Measurements from ENCODE around the gene NUDT8. TPM values are rescaled to one million over a fixed set of nuclear protein-coding genes. Genes with fewer than 3 reads are reported as not detected.
"Not testable (repeated sequence)": the region's sequence is repeated elsewhere in the genome, so short reads cannot be mapped to it uniquely, and the experiment has no call there.

NUDT8 gene
- total and polyA plus RNA-seq, 4 donors: 2.6 to 6.8 (median 6.4) TPM

GRCh38 chr11:67628710-67629385, 889 bp downstream of the NUDT8 start:
- H3K36me3 ChIP-seq (ENCODE audit: control insufficient read depth, insufficient read depth, low read length): no peaks in the 10 kb centered on the region
- peaks cover 25% of the 10 kb centered on the region for H3K4me1 ChIP-seq (ENCODE audit: control insufficient read depth, insufficient read depth, low read length)
- H3K27me3 ChIP-seq (ENCODE audit: control insufficient read depth, insufficient read depth, low read length): no peaks in the 10 kb centered on the region
- H3K27ac ChIP-seq (ENCODE audit: low read depth, low read length): no peak overlapping the region
- WGBS (ENCODE audit: insufficient coverage): 51% methylated on average over 24 of the region's 25 CpGs
- no peak overlapping the region for H3K4me3 ChIP-seq (ENCODE audit: low read depth, low read length)
- no peak for DNase-seq (ENCODE audit: low read depth in 4 of 6, low spot score in 6 of 6)
- no peaks in the 10 kb centered on the region for H3K9me3 ChIP-seq (ENCODE audit: control insufficient read depth, insufficient read depth, low read length)

GRCh38 chr11:67627812-67628624, 1.7 kb downstream of the NUDT8 start:
- no peak overlapping the region for H3K27ac ChIP-seq (ENCODE audit: low read depth, low read length)
- no peaks in the 10 kb centered on the region for H3K9me3 ChIP-seq (ENCODE audit: control insufficient read depth, insufficient read depth, low read length)
- no peak for DNase-seq (ENCODE audit: low read depth in 4 of 6, low spot score in 6 of 6)
- H3K27me3 ChIP-seq (ENCODE audit: control insufficient read depth, insufficient read depth, low read length): no peaks in the 10 kb centered on the region
- H3K4me3 ChIP-seq (ENCODE audit: low read depth, low read length): no peak overlapping the region
- 87% methylated on average over 12 of the region's 15 CpGs for WGBS (ENCODE audit: insufficient coverage)
- H3K36me3 ChIP-seq (ENCODE audit: control insufficient read depth, insufficient read depth, low read length): no peaks in the 10 kb centered on the region
- H3K4me1 ChIP-seq (ENCODE audit: control insufficient read depth, insufficient read depth, low read length): peaks cover 25% of the 10 kb centered on the region

DNA sequence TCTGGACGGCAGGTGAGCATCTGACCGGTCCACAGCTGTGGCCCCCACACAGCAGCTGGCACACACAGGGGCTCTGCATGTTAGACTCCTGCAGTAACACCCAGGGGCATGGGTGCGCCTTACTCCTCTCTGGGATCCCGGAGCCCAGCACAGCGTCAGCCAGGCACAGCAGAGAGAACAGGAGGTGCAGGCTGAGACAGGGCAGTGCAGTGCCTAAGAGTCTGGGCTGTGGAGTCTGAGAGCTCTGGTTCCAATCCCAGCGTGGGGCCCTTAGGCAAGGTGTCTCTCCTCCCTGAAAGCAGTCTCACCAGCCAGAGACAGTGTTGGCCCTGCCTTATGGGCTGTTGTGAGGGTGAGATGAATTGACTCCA, 2.3 kb downstream of the NUDT8 start:
- DNase-seq (ENCODE audit: low read depth in 4 of 6, low spot score in 6 of 6): no peak
- H3K27ac ChIP-seq (ENCODE audit: low read depth, low read length): no peak overlapping the region
- peaks cover 25% of the 10 kb centered on the region for H3K4me1 ChIP-seq (ENCODE audit: control insufficient read depth, insufficient read depth, low read length)
- no peak overlapping the region for H3K4me3 ChIP-seq (ENCODE audit: low read depth, low read length)
- H3K27me3 ChIP-seq (ENCODE audit: control insufficient read depth, insufficient read depth, low read length): no peaks in the 10 kb centered on the region
- H3K36me3 ChIP-seq (ENCODE audit: control insufficient read depth, insufficient read depth, low read length): no peaks in the 10 kb centered on the region
- no peaks in the 10 kb centered on the region for H3K9me3 ChIP-seq (ENCODE audit: control insufficient read depth, insufficient read depth, low read length)
- 89% methylated on average over 6 of the region's 6 CpGs for WGBS (ENCODE audit: insufficient coverage)

- Histone ChIP-seq H3K4me1 (ENCODE audit: control insufficient read depth, insufficient read depth, low read length) (peaks cover 25% of the 10 kb centered on the region), H3K9me3 (ENCODE audit: control insufficient read depth, insufficient read depth, low read length) (no peaks in the 10 kb centered on the region), H3K4me3 (ENCODE audit: low read depth, low read length) (no peak overlapping the region), H3K27ac (ENCODE audit: low read depth, low read length) (no peak overlapping the region), H3K27me3 (ENCODE audit: control insufficient read depth, insufficient read depth, low read length) (no peaks in the 10 kb centered on the region), H3K36me3 (ENCODE audit: control insufficient read depth, insufficient read depth, low read length) (no peaks in the 10 kb centered on the region)
- WGBS (ENCODE audit: insufficient coverage): 73% methylated on average over 8 of the region's 10 CpGs
- DNase-seq (ENCODE audit: low read depth in 4 of 6, low spot score in 6 of 6): no peak
Observed at GRCh38 chr11:67626970-67627369, 2.8 kb downstream of the NUDT8 start.

DNA sequence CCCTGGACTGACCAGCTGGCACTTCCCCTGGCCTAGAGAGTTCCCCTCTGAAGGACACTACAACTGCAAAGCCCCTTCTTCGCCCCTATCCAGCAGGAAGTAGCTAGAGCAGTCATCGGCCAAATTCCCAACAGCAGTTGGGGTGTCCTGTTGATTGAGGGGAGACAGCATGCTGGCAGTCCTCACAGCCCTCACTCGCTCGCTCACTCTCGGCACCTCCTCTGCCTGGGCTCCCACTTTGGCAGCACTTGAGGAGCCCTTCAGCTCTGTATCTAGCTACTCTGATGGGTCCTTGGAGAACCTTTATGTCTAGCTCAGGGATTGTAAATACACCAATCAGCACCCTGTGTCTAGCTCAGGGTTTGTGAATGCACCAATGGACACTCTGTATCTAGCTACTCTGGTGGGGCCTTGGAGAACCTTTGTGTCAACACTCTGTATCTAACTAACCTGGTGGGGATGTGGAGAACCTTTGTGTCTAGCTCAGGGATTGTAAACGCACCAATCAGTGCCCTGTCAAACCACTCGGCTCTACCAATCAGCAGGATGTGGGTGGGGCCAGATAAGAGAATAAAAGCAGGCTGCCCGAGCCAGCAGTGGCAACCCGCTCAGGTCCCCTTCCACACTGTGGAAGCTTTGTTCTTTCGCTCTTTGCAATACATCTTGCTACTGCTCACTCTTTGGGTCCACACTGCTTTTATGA, 3.5 kb downstream of the NUDT8 start:
- peaks cover 18% of the 10 kb centered on the region for H3K4me1 ChIP-seq (ENCODE audit: control insufficient read depth, insufficient read depth, low read length)
- H3K27me3 ChIP-seq (ENCODE audit: control insufficient read depth, insufficient read depth, low read length); H3K9me3 ChIP-seq (ENCODE audit: control insufficient read depth, insufficient read depth, low read length); H3K27ac ChIP-seq (ENCODE audit: low read depth, low read length); H3K36me3 ChIP-seq (ENCODE audit: control insufficient read depth, insufficient read depth, low read length); H3K4me3 ChIP-seq (ENCODE audit: low read depth, low read length); DNase-seq (ENCODE audit: low read depth in 4 of 6, low spot score in 6 of 6): not testable (repeated sequence)
- WGBS (ENCODE audit: insufficient coverage): 86% methylated on average over 8 of the region's 10 CpGs

GRCh38 chr11:67623795-67624194, 5.9 kb downstream of the NUDT8 start:
- WGBS (ENCODE audit: insufficient coverage): 100% methylated on average over 1 of the region's 1 CpG
- H3K9me3 ChIP-seq (ENCODE audit: control insufficient read depth, insufficient read depth, low read length); DNase-seq (ENCODE audit: low read depth in 4 of 6, low spot score in 6 of 6); H3K27me3 ChIP-seq (ENCODE audit: control insufficient read depth, insufficient read depth, low read length); H3K4me1 ChIP-seq (ENCODE audit: control insufficient read depth, insufficient read depth, low read length); H3K36me3 ChIP-seq (ENCODE audit: control insufficient read depth, insufficient read depth, low read length); H3K4me3 ChIP-seq (ENCODE audit: low read depth, low read length); H3K27ac ChIP-seq (ENCODE audit: low read depth, low read length): not testable (repeated sequence)

DNA sequence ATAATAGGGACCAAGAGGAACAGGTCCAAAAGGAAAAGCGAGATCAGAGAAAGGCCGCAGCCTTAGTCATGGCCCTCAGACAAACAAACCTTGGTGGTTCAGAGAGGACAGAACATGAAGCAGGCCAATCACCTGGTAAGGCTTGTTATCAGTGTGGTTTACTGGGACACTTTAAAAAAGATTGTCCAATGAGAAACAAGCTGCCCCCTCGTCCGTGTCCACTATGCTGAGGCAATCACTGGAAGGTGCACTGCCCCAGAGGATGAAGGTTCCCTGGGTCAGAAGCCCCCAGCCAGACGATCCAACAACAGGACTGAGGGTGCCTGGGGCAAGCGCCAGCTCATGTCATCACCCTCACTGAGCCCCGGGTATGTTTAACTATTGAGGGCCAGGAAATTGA, 6.8 kb downstream of the NUDT8 start:
- not testable (repeated sequence) for H3K36me3 ChIP-seq (ENCODE audit: control insufficient read depth, insufficient read depth, low read length); H3K9me3 ChIP-seq (ENCODE audit: control insufficient read depth, insufficient read depth, low read length); H3K27me3 ChIP-seq (ENCODE audit: control insufficient read depth, insufficient read depth, low read length); DNase-seq (ENCODE audit: low read depth in 4 of 6, low spot score in 6 of 6); H3K4me1 ChIP-seq (ENCODE audit: control insufficient read depth, insufficient read depth, low read length); H3K4me3 ChIP-seq (ENCODE audit: low read depth, low read length); H3K27ac ChIP-seq (ENCODE audit: low read depth, low read length)
- 100% methylated on average over 2 of the region's 7 CpGs for WGBS (ENCODE audit: insufficient coverage)

DNA sequence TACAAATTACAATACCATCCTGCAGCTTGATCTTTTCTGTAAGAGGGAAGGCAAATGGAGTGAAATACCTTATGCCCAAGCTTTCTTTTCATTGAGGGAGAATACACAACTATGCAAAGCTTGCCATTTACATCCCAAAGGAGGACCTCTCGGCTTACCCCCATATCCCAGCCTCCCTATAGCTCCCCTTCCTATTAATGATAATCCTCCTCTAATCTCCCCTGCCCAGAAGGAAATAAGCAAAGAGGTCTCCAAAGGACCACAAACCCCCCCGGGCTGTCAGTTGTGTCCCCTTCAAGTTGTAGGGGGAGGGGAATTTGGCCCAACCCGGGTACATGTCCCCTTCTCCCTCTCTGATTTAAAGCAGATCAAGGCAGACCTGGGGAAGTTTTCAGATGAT, 7.8 kb downstream of the NUDT8 start:
- H3K4me1 ChIP-seq (ENCODE audit: control insufficient read depth, insufficient read depth, low read length); H3K36me3 ChIP-seq (ENCODE audit: control insufficient read depth, insufficient read depth, low read length); H3K4me3 ChIP-seq (ENCODE audit: low read depth, low read length); H3K27me3 ChIP-seq (ENCODE audit: control insufficient read depth, insufficient read depth, low read length); H3K27ac ChIP-seq (ENCODE audit: low read depth, low read length); H3K9me3 ChIP-seq (ENCODE audit: control insufficient read depth, insufficient read depth, low read length); DNase-seq (ENCODE audit: low read depth in 4 of 6, low spot score in 6 of 6): not testable (repeated sequence)
- no CpG with 5 or more reads among the region's 3 CpGs for WGBS (ENCODE audit: insufficient coverage)

GRCh38 chr11:67620621-67621020, 9.1 kb downstream of the NUDT8 start:
- 88% methylated on average over 13 of the region's 13 CpGs for WGBS (ENCODE audit: insufficient coverage)
- H3K9me3 ChIP-seq (ENCODE audit: control insufficient read depth, insufficient read depth, low read length); H3K27me3 ChIP-seq (ENCODE audit: control insufficient read depth, insufficient read depth, low read length); H3K4me1 ChIP-seq (ENCODE audit: control insufficient read depth, insufficient read depth, low read length); H3K27ac ChIP-seq (ENCODE audit: low read depth, low read length); H3K36me3 ChIP-seq (ENCODE audit: control insufficient read depth, insufficient read depth, low read length); DNase-seq (ENCODE audit: low read depth in 4 of 6, low spot score in 6 of 6); H3K4me3 ChIP-seq (ENCODE audit: low read depth, low read length): not testable (repeated sequence)

Measured in spinal cord (tissue), 10 donors.